GM21390 (cell line): Measurements from ENCODE around the gene FBXO28.
A peak's percentile ranks its signal among the peaks of the same experiment; 100 is the strongest.

Source experiments
- ATAC-seq: cut with Tn5 transposase; IDR thresholded peaks from one replicate; pipeline ENCODE4 v1.9.1; 2021; ENCODE audit not compliant: unreplicated experiment

FBXO28 gene

GRCh38 chr1:224095339-224095738 lies 18.6 kb upstream of the FBXO28 start:
- ATAC-seq: no peak

GRCh38 chr1:224095867-224096266 lies 18.0 kb upstream of the FBXO28 start:
- no peak for ATAC-seq

- ATAC-seq: no peak
Observed at GRCh38 chr1:224096773-224097172, 17.1 kb upstream of the FBXO28 start.

- ATAC-seq: no peak
Observed at GRCh38 chr1:224098007-224098406, 15.9 kb upstream of the FBXO28 start.

GRCh38 chr1:224106568-224107281 lies 7.2 kb upstream of the FBXO28 start:
- ATAC-seq: peak; percentile 93

GRCh38 chr1:224107282-224107625 lies 6.7 kb upstream of the FBXO28 start:
- ATAC-seq: no peak

- ATAC-seq: no peak
Observed at GRCh38 chr1:224108991-224109390, 4.9 kb upstream of the FBXO28 start.

- no peak for ATAC-seq
Observed at GRCh38 chr1:224109981-224110380, 3.9 kb upstream of the FBXO28 start.

GRCh38 chr1:224113005-224113404 lies 906 bp upstream of the FBXO28 start:
- no peak for ATAC-seq

GRCh38 chr1:224113545-224113917 lies 380 bp upstream of the FBXO28 start:
- ATAC-seq: no peak

GRCh38 chr1:224114787-224115175 lies 870 bp downstream of the FBXO28 start:
- ATAC-seq: no peak

- peak; percentile 32 for ATAC-seq
Observed at GRCh38 chr1:224116131-224116530, 2.2 kb downstream of the FBXO28 start.

GRCh38 chr1:224118688-224119087 lies 4.8 kb downstream of the FBXO28 start:
- ATAC-seq: no peak

- ATAC-seq: no peak
Observed at GRCh38 chr1:224123136-224123535, 9.2 kb downstream of the FBXO28 start.

GRCh38 chr1:224124220-224124619 lies 10.3 kb downstream of the FBXO28 start:
- no peak for ATAC-seq

- no peak for ATAC-seq
Observed at GRCh38 chr1:224127925-224128819, 14.3 kb downstream of the FBXO28 start.

- ATAC-seq: no peak
Observed at GRCh38 chr1:224131253-224131652, 17.3 kb downstream of the FBXO28 start.

- no peak for ATAC-seq
Observed at GRCh38 chr1:224132901-224133300, 19.0 kb downstream of the FBXO28 start.

GRCh38 chr1:224133741-224134299 lies 19.9 kb downstream of the FBXO28 start:
- ATAC-seq: no peak

GRCh38 chr1:224137518-224137917 lies 23.6 kb downstream of the FBXO28 start:
- ATAC-seq: no peak

GRCh38 chr1:224138198-224138597 lies 24.3 kb downstream of the FBXO28 start:
- no peak for ATAC-seq

- ATAC-seq: no peak
Observed at GRCh38 chr1:224141693-224142092, 27.8 kb downstream of the FBXO28 start.
